CD4-positive, alpha-beta T cell treated with Interleukin-17A for 1 hour (primary cell): Measurements from ENCODE around the gene HPSE2.

Source experiments
- DNase-seq: peaks from one replicate; pipeline ENCODE4 v3.0.0-alpha.2; 2020

Gene HPSE2

GRCh38 chr10:98422182-98422581 is 813.5 kb downstream of the HPSE2 start:
- no peak for DNase-seq

- no peak for DNase-seq
Measured at GRCh38 chr10:98420786-98421185, 814.9 kb downstream of the HPSE2 start.

- DNase-seq: no peak
Measured at GRCh38 chr10:98419469-98420261, 816.0 kb downstream of the HPSE2 start.

GRCh38 chr10:98418665-98419468 is 816.8 kb downstream of the HPSE2 start:
- no peak for DNase-seq

GRCh38 chr10:98417973-98418664 is 817.5 kb downstream of the HPSE2 start:
- no peak for DNase-seq

GRCh38 chr10:98417481-98417959 is 818.1 kb downstream of the HPSE2 start:
- no peak for DNase-seq

- no peak for DNase-seq
Measured at GRCh38 chr10:98416606-98417388, 818.9 kb downstream of the HPSE2 start.

- DNase-seq: no peak
Measured at GRCh38 chr10:98415731-98416119, 819.9 kb downstream of the HPSE2 start.

- DNase-seq: peak; percentile 67
Measured at GRCh38 chr10:98414932-98415730, 820.5 kb downstream of the HPSE2 start, which contains the start of gene PYROXD2. Gene PYROXD2, minus strand, starts transcription at chr10:98415182. Its CDS starts 47 bp downstream, at chr10:98415135.

- DNase-seq: no peak
Measured at GRCh38 chr10:98414578-98414931, 821.1 kb downstream of the HPSE2 start.

GRCh38 chr10:98411768-98412167 is 823.9 kb downstream of the HPSE2 start:
- DNase-seq: no peak

GRCh38 chr10:98411166-98411565 is 824.5 kb downstream of the HPSE2 start:
- no peak for DNase-seq

GRCh38 chr10:98410759-98411158 is 824.9 kb downstream of the HPSE2 start:
- no peak for DNase-seq

- no peak for DNase-seq
Measured at GRCh38 chr10:98410135-98410743, 825.4 kb downstream of the HPSE2 start.

- DNase-seq: no peak
Measured at GRCh38 chr10:98408799-98409198, 826.9 kb downstream of the HPSE2 start.

GRCh38 chr10:98407744-98408241 is 827.9 kb downstream of the HPSE2 start:
- DNase-seq: no peak
